Ovary (tissue), 9 donors: ENCODE measurements around the gene SAMD10. TPM values are rescaled to one million over a fixed set of nuclear protein-coding genes. Genes with fewer than 3 reads are reported as not detected.
A peak's percentile ranks its signal among the peaks of the same experiment; 100 is the strongest.

Experiments used
- DNase-seq, 5 donors: peaks; one replicate each; pipeline ENCODE4 v3.0.0-alpha.2; 2019 to 2020
- H3K27ac ChIP-seq, 2 donors: fragments of 200-600 bp; one replicate each; pipeline versions ENCODE4 v1.5.1 to v1.8.0; 2019 to 2022
- H3K27me3 ChIP-seq: fragments of 200-600 bp; one replicate; pipeline ENCODE4 v1.8.0; 2022
- H3K36me3 ChIP-seq: fragments of 200-600 bp; sonication (generic); one replicate; pipeline ENCODE4 v1.5.1; 2019
- H3K4me1 ChIP-seq: one replicate; pipeline ENCODE4 v1.8.1; 2013; ENCODE audit warnings: mild to moderate bottlenecking, moderate library complexity; ENCODE audit not compliant: insufficient read depth
- H3K4me3 ChIP-seq: fragments of 200-600 bp; sonication (generic); one replicate; pipeline ENCODE4 v1.5.1; 2017
- H3K9me3 ChIP-seq, 2 donors: fragments of 200-600 bp in 1 of 2; sonication (generic) in 1 of 2; one replicate each; pipeline versions ENCODE4 v1.5.1 to v1.8.1; 2013 to 2019; ENCODE audit warnings: mild to moderate bottlenecking in 1 of 2, moderate library complexity in 1 of 2
- CTCF ChIP-seq, 3 donors: fragments of 450-650 bp in 2 of 3; fragments of 200-600 bp in 1 of 3; IDR thresholded peaks; one replicate each; pipeline versions ENCODE4 v1.5.1 to v1.8.0; 2016 to 2022; ENCODE audit warnings: antibody characterized with exemption in 3 of 3, mild to moderate bottlenecking in 1 of 3
- EP300 ChIP-seq: sonication (generic); formaldehyde crosslinking; IDR thresholded peaks from one replicate; pipeline ENCODE4 v1.6.1; 2017; ENCODE audit warnings: antibody characterized with exemption
- POLR2A ChIP-seq: fragments of 450-650 bp; IDR thresholded peaks from one replicate; pipeline ENCODE4 v1.6.1; 2017; ENCODE audit warnings: antibody characterized with exemption, mild to moderate bottlenecking, moderate library complexity
- WGBS, 3 donors: extraction: QIAGEN DNeasy Blood & Tissue Kit in 1 of 3; methylation state at CpG; one replicate each; pipeline versions ENCODE4 v1.1.5 to v1.1.7; 2013 to 2017; 5-methylcytosine and 5-hydroxymethylcytosine counted together
- intact Hi-C, 4 donors: fragments of 100-400 bp; cut with DNase I; formaldehyde crosslinking; loops; one replicate each; pipeline versions ENCODE4 v1.11.0 to v1.15.1; 2022 to 2023
- polyA plus RNA-seq, 2 donors: library from polyadenylated mRNA; stranded (reverse); fragments of 200-250 nt in 1 of 2; fragments of 350-450 nt in 1 of 2; fragmentation: Illumina TruSeq in 1 of 2; extraction: RNeasy Lipid Tissue Mini Kit (QIAGEN cat#74804) in 1 of 2; gene quantifications; one replicate each; pipeline ENCODE4 v1.2.3, GENCODE V29; 2013 to 2014
- total RNA-seq, 7 donors: library from RNA; depleted of rRNA in 2 of 7; stranded (reverse); fragments of >200 nt in 2 of 7; fragmentation: NEBNext Ultra II Directional in 3 of 7; extraction: Animal tissue kit (Norgen Biotek cat#: 25700) in 3 of 7; gene quantifications; one replicate each; pipeline versions ENCODE4 v1.1.0 to v1.2.4, GENCODE V29; 2016 to 2023
- donor health status: DM: no; HTN: no; CAD: no; lungs with moderate emphysema.
- donor health status: DM: no; HTN: no; CAD: no.
- donor health status: Bipolar disorder and iron deficiency.
- donor health status: DM: yes; HTN: yes; CAD: no.
- donor health status: DM: no; HTN: no; CAD: no.
- donor health status: DM: yes; HTN: yes; CAD: no.

The SAMD10 gene
- total and polyA plus RNA-seq, 9 donors = 0.20 to 3.1 (median 0.50) TPM

- peak within 1 kb of the TSS; percentile 85 to 95 for H3K27ac ChIP-seq
- H3K36me3 ChIP-seq = no peaks in the 10 kb centered on the region
- WGBS, 3 donors = 0 to 1% (median 0%) methylated on average over 41 to 105 of the region's 105 CpGs
- intact Hi-C loops = no loop called here
- peaks cover 31% of the 10 kb centered on the region for H3K4me1 ChIP-seq
- no peak for TF ChIP-seq EP300
- TF ChIP-seq POLR2A = peak; percentile 67
- peak in 1 of 3 donors; percentile 9 for TF ChIP-seq CTCF (IDR thresholded peaks at IDR 0.05)
- H3K27me3 ChIP-seq = no peaks in the 10 kb centered on the region
- H3K4me3 ChIP-seq = peak within 1 kb of the TSS; percentile 97
- DNase-seq = peak; percentile 92 to 95 (median 93)
- H3K9me3 ChIP-seq = no peaks in the 10 kb centered on the region
Observed at GRCh38 chr20:63955827-63956663, 23.4 kb downstream of the SAMD10 start, which contains the start of gene UCKL1. UCKL1 (minus strand) TSS chr20:63956416; CDS start chr20:63956372, 44 bp downstream.

GRCh38 chr20:63955281-63955826 is 24.1 kb downstream of the SAMD10 start:
- Histone ChIP-seq H3K27ac (peak overlapping the region; percentile 85 to 95), H3K4me1 (peaks cover 37% of the 10 kb centered on the region)

GRCh38 chr20:63953764-63954429 is 25.5 kb downstream of the SAMD10 start:
- Histone ChIP-seq H3K9me3 (no peaks in the 10 kb centered on the region), H3K4me1 (peaks cover 45% of the 10 kb centered on the region), H3K27ac (no peak overlapping the region), H3K4me3 (no peak overlapping the region), H3K36me3 (no peaks in the 10 kb centered on the region), H3K27me3 (no peaks in the 10 kb centered on the region)
- intact Hi-C loops = no loop called here
- 55 to 68% (median 57%) methylated on average over 13 of the region's 13 CpGs for WGBS, 3 donors
- TF ChIP-seq POLR2A (no peak), EP300 (no peak), CTCF (IDR thresholded peaks at IDR 0.05) (no peak)
- DNase-seq = peak in 1 of 5 donors; percentile 31

More at GRCh38 chr20:63955281-63955826, 24.1 kb downstream of the SAMD10 start:
- H3K9me3 ChIP-seq = no peaks in the 10 kb centered on the region
- TF ChIP-seq CTCF (IDR thresholded peaks at IDR 0.05) (peak in 1 of 3 donors; percentile 7), POLR2A (no peak)
- intact Hi-C loops = no loop called here
- no peaks in the 10 kb centered on the region for H3K36me3 ChIP-seq
- H3K4me3 ChIP-seq = peak overlapping the region; percentile 97
- 1% methylated on average over 13 to 31 of the region's 31 CpGs for WGBS, 3 donors
- H3K27me3 ChIP-seq = no peaks in the 10 kb centered on the region
- DNase-seq = peak in 1 of 5 donors; percentile 68

- DNase-seq = peak in 1 of 5 donors; percentile 32
- no peak overlapping the region for H3K4me3 ChIP-seq
- H3K27me3 ChIP-seq = no peaks in the 10 kb centered on the region
- no peaks in the 10 kb centered on the region for H3K36me3 ChIP-seq
- TF ChIP-seq POLR2A (no peak), EP300 (no peak), CTCF (IDR thresholded peaks at IDR 0.05) (no peak)
- intact Hi-C loops = no loop called here
- peaks cover 43% of the 10 kb centered on the region for H3K4me1 ChIP-seq
- no peaks in the 10 kb centered on the region for H3K9me3 ChIP-seq
- H3K27ac ChIP-seq = peak overlapping the region in 1 of 2 donors; percentile 89
- WGBS, 3 donors = 80 to 90% (median 82%) methylated on average over 14 of the region's 14 CpGs
Observed at GRCh38 chr20:63952769-63953168, 26.7 kb downstream of the SAMD10 start.
